Lung (tissue), 12 donors: ENCODE measurements around the gene XYLT1. TPM values are rescaled to one million over a fixed set of nuclear protein-coding genes. Genes with fewer than 3 reads are reported as not detected.

Source experiments
- ATAC-seq: fragments of 200-7000 bp; cut with Tn5 transposase; one replicate; pipeline ENCODE4 v1.9.1; 2020; ENCODE audit warnings: moderate number of reproducible peaks; ENCODE audit not compliant: insufficient read depth, low FRiP score
- DNase-seq, 3 donors: peaks; one replicate each; pipeline ENCODE4 v3.0.0-alpha.2; 2013 to 2017
- H3K27ac ChIP-seq, 2 donors: one replicate each; pipeline ENCODE4 v1.5.1; 2013; ENCODE audit warnings: mild to moderate bottlenecking in 2 of 2, moderate library complexity in 2 of 2, control low read depth in 1 of 2, inconsistent platforms in 1 of 2, low read depth in 1 of 2, low read length in 1 of 2
- H3K27me3 ChIP-seq, 3 donors: one replicate each; pipeline ENCODE4 v1.5.1; 2013; ENCODE audit warnings: low read length in 2 of 3; ENCODE audit not compliant: control insufficient read depth in 3 of 3, insufficient read depth in 3 of 3
- H3K36me3 ChIP-seq, 4 donors: one replicate each; pipeline ENCODE4 v1.5.1; 2013; ENCODE audit warnings: low read length in 4 of 4, mild to moderate bottlenecking in 1 of 4, moderate library complexity in 1 of 4; ENCODE audit not compliant: control insufficient read depth in 4 of 4, insufficient read depth in 4 of 4
- H3K4me1 ChIP-seq, 5 donors: one replicate each; pipeline ENCODE4 v1.5.1; 2013; ENCODE audit warnings: low read length in 5 of 5, mild to moderate bottlenecking in 2 of 5, moderate library complexity in 1 of 5; ENCODE audit not compliant: control insufficient read depth in 5 of 5, insufficient read depth in 5 of 5
- H3K4me3 ChIP-seq: one replicate; pipeline ENCODE4 v1.5.1; 2013; ENCODE audit warnings: mild to moderate bottlenecking, control low read depth, moderate library complexity
- H3K9ac ChIP-seq, 2 donors: one replicate each; pipeline ENCODE4 v1.5.1; 2013; ENCODE audit warnings: low read length in 2 of 2, control low read depth in 1 of 2; ENCODE audit not compliant: insufficient read depth in 1 of 2
- H3K9me3 ChIP-seq, 4 donors: one replicate each; pipeline ENCODE4 v1.5.1; 2013; ENCODE audit warnings: low read length in 3 of 4, mild to moderate bottlenecking in 1 of 4, moderate library complexity in 1 of 4; ENCODE audit not compliant: control insufficient read depth in 4 of 4, insufficient read depth in 3 of 4
- WGBS, 2 donors: extraction: QIAGEN DNeasy Blood & Tissue Kit; methylation state at CpG; one replicate each; pipeline ENCODE4 v1.1.7; 2013; 5-methylcytosine and 5-hydroxymethylcytosine counted together
- polyA plus RNA-seq, 2 donors: library from polyadenylated mRNA; stranded (reverse); fragments of 200-250 nt; gene quantifications; one replicate each; pipeline ENCODE4 v1.2.1, GENCODE V29; 2013
- total RNA-seq, 2 donors: library from RNA; depleted of rRNA in 1 of 2; stranded (reverse); fragments of >200 nt in 1 of 2; gene quantifications; one replicate each; pipeline ENCODE4 v1.2.1, GENCODE V29; 2014 to 2021
- TF ChIP-seq, protein P1 (sequence below): IDR thresholded peaks from 2 replicates; pipeline ENCODE4 v1.5.1; 2012; ENCODE audit warnings: mild to moderate bottlenecking; ENCODE audit errors: control extremely low read depth, extremely low read depth
- donor health status: control.
- donor health status: control.
- donor health status: Bipolar disorder and iron deficiency.
- donor health status: healthy.
- donor health status: DM: yes; HTN: yes; CAD: no.

Gene XYLT1
- total and polyA plus RNA-seq, 4 donors = 1.4 to 11.5 (median 6.9) TPM

DNA sequence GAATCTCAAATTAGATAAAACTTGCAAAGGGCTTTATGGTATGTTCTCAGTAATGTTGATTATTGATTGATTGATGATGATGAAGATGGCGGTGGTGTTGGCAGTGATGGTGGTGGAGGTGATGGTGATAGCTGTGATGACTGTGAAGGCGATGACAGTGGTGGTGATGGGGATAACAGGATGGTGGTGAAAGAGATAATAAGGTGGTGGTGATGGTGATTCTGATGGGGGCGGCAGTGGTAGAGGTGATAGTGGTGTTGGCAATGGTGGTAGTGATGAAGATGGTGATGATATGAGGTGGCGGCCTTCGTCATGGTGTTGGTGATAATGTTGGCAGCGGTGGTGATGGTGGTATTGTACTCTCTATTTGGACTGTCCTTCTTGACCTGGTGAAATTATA lies 238.3 kb downstream of the XYLT1 start:
- DNase-seq (no peak), ATAC-seq (no peak)
- Histone ChIP-seq H3K27ac (no peak overlapping the region), H3K36me3 (peaks cover 0 to 2% (median 0%) of the 10 kb centered on the region in 4 donors), H3K9me3 (no peaks in the 10 kb centered on the region), H3K9ac (no peak overlapping the region), H3K27me3 (no peaks in the 10 kb centered on the region), H3K4me3 (no peak overlapping the region), H3K4me1 (no peaks in the 10 kb centered on the region)
- TF ChIP-seq, protein P1, sequence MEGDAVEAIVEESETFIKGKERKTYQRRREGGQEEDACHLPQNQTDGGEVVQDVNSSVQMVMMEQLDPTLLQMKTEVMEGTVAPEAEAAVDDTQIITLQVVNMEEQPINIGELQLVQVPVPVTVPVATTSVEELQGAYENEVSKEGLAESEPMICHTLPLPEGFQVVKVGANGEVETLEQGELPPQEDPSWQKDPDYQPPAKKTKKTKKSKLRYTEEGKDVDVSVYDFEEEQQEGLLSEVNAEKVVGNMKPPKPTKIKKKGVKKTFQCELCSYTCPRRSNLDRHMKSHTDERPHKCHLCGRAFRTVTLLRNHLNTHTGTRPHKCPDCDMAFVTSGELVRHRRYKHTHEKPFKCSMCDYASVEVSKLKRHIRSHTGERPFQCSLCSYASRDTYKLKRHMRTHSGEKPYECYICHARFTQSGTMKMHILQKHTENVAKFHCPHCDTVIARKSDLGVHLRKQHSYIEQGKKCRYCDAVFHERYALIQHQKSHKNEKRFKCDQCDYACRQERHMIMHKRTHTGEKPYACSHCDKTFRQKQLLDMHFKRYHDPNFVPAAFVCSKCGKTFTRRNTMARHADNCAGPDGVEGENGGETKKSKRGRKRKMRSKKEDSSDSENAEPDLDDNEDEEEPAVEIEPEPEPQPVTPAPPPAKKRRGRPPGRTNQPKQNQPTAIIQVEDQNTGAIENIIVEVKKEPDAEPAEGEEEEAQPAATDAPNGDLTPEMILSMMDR = no peak
- 98 to 100% methylated on average over 6 of the region's 6 CpGs for WGBS, 2 donors

DNA sequence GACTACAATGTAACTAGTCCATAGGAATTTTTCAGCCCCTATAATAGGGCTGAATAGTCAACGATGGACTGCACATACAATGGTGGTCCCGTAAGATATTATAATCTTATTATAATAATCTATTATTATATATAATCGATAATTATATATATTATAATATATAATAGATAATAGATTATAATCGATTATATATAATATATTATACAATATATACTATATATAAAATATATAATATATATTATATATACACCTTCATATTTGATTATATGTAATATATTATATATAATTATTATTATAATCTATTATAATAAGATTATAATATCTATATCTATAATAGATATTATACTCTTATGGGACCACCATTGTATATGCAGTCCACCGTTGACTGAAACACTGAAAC lies 238.8 kb downstream of the XYLT1 start:
- Histone ChIP-seq H3K27me3 (no peaks in the 10 kb centered on the region), H3K9me3 (no peaks in the 10 kb centered on the region), H3K36me3 (peaks cover 0 to 2% (median 0%) of the 10 kb centered on the region in 4 donors), H3K4me3 (no peak overlapping the region), H3K4me1 (no peaks in the 10 kb centered on the region), H3K9ac (no peak overlapping the region), H3K27ac (no peak overlapping the region)
- 96 to 97% methylated on average over 5 of the region's 5 CpGs for WGBS, 2 donors
- no peak for ATAC-seq
- DNase-seq = no peak
- TF ChIP-seq, protein P1 = no peak

DNA sequence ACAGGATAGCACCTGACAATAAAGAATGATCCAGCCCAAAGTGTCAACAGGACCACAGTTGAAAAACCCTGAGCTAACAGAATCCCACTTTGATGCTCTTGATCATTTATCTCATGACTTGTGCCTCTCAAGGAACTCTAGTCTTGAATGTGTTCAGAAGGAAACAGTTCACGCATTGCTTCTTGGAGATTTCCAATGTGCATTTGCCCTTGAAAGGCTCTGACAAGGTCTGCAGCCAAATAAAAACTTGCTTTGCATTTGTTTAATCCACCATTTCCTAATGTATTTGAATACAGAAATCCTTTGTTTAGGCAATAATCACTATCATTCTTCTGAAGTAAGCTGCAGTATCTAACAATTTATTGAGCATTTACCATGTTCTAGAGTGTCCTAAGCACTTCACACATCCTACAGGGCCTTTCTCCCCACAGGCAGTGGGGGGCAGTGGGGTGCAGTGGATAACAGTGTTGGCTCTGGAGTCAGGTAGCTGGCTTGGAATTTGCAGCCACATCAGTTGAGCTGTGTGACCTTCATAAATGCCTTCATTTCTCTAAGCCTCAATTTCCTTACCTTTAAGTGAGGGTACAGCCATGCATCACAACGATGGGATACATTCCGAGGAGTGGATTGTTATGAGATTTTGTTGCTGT lies 239.7 kb downstream of the XYLT1 start:
- H3K9ac ChIP-seq = no peak overlapping the region
- H3K27me3 ChIP-seq = no peaks in the 10 kb centered on the region
- TF ChIP-seq, protein P1 = no peak

DNA sequence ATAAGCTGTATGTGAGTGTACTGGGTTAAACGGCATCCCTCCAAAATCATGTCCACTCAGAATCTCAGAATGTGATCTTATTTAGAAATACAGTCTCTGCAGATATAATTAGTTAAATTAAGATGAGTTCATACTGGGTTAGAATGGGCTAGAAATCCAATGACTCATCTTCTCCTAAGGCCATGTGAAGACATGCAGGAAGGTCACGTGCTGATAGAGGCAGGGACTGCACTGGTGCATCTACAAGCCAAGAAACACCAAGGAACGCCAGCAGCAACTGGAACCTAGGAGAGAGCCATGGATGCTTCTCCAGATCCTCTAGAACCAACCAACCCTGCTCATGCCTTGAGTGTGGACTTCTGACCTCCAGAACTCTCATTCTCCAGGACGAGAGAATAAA lies 241.0 kb downstream of the XYLT1 start:
- Histone ChIP-seq H3K27me3 (no peaks in the 10 kb centered on the region), H3K4me3 (no peak overlapping the region), H3K36me3 (peaks cover 0 to 2% (median 0%) of the 10 kb centered on the region in 4 donors), H3K4me1 (peaks cover 0 to 6% (median 6%) of the 10 kb centered on the region in 5 donors), H3K9me3 (no peaks in the 10 kb centered on the region), H3K9ac (no peak overlapping the region), H3K27ac (no peak overlapping the region)
- TF ChIP-seq, protein P1 = no peak
- ATAC-seq = no peak
- no peak for DNase-seq
- WGBS, 2 donors = 93 to 95% methylated on average over 4 of the region's 4 CpGs

More for the DNA sequence above, 239.7 kb downstream of the XYLT1 start:
- H3K36me3 ChIP-seq = peaks cover 0 to 2% (median 0%) of the 10 kb centered on the region in 4 donors
- 94 to 95% methylated on average over 3 of the region's 3 CpGs for WGBS, 2 donors
- no peak overlapping the region for H3K27ac ChIP-seq
- ATAC-seq = no peak
- DNase-seq = no peak
- H3K9me3 ChIP-seq = no peaks in the 10 kb centered on the region
- H3K4me1 ChIP-seq = no peaks in the 10 kb centered on the region
- H3K4me3 ChIP-seq = no peak overlapping the region
